GM12873 (cell line): ENCODE measurements around the gene CSTA.

Experiments
- CTCF ChIP-seq: IDR thresholded peaks from 2 replicates; pipeline ENCODE4 v1.5.1; 2012; ENCODE audit warnings: low read depth, mild to moderate bottlenecking, moderate library complexity, low read length, control low read depth; ENCODE audit not compliant: insufficient read depth; ENCODE audit errors: missing control alignments

The CSTA gene

GRCh38 chr3:122322095-122323075 is 2.7 kb upstream of the CSTA start:
- no peak for TF ChIP-seq CTCF

GRCh38 chr3:122325769-122326168 is 721 bp downstream of the CSTA start:
- no peak for TF ChIP-seq CTCF

- no peak for TF ChIP-seq CTCF
Observed at GRCh38 chr3:122331886-122332285, 6.8 kb downstream of the CSTA start.

GRCh38 chr3:122332551-122332950 is 7.5 kb downstream of the CSTA start:
- no peak for TF ChIP-seq CTCF

GRCh38 chr3:122342803-122343202 is 17.8 kb downstream of the CSTA start:
- no peak for TF ChIP-seq CTCF

- TF ChIP-seq CTCF, result no peak
Observed at GRCh38 chr3:122343654-122344053, 18.6 kb downstream of the CSTA start.

GRCh38 chr3:122349171-122349570 is 24.1 kb downstream of the CSTA start:
- TF ChIP-seq CTCF, result no peak
